Renal pelvis (tissue), 4 donors: Measurements from ENCODE around the gene TAB3. TPM values are rescaled to one million over a fixed set of nuclear protein-coding genes. Genes with fewer than 3 reads are reported as not detected.

Experiments
- DNase-seq: peaks from one replicate; pipeline ENCODE4 v3.0.0-alpha.2; 2013
- polyA plus RNA-seq, 3 donors: library from polyadenylated mRNA; unstranded; fragments of 120-200 nt; gene quantifications; one replicate each; pipeline ENCODE4 v1.2.1, GENCODE V29; 2013; ENCODE audit not compliant: insufficient read length in 3 of 3

Gene TAB3
- polyA plus RNA-seq, 3 donors: 27.8 to 38.6 (median 38.6) TPM

GRCh38 chrX:30893206-30893605 is 4.2 kb upstream of the TAB3 start:
- DNase-seq: no peak

DNA sequence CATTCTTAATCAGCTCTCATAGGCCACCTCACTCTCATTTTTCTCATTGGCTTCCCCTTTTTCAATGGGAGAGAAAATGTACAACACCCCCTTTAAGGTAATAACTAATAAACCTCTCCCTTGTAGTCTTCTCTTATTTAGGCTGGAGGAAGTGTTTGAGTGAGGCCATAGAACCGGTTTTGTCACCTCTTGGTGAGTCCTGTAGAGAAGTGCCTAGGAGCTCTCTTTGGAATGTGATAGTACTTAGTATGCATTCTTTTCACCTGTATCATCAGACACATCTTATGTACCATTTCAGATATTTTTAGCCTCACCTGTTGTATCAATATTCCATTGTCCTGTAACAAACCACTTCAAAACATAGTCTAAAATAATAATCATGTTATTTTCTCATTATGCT is 3.5 kb upstream of the TAB3 start:
- no peak for DNase-seq

DNA sequence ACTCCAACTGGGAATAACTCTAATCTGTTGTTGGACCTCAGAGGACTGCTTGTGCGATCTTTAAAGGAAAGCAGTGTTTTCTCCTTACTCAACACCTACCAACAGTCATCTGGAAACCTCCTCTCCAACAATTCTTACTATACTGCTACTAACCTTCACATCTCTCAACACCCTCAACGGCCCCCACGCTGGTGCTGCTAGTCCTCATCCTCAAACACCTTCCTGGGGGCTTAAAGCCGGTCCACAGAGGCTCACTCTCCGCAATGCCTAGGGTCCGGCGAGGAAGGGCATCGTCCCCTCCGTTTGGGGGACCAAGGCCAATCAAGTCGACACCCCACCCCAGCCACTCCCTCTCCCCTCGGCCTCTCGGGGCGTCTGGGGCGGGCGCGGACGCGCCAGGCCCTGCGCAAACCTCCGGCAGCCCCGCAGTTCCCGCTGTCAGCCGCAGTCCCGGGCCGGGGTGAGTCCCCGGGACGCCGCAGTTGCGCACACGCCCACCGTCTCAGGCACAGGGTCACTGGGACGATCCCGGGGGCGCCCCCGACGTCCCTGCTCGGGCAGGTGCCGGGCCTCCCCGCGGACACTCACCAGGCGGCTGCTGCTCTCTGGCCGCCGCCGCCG is 418 bp downstream of the TAB3 start:
- DNase-seq: no peak

DNA sequence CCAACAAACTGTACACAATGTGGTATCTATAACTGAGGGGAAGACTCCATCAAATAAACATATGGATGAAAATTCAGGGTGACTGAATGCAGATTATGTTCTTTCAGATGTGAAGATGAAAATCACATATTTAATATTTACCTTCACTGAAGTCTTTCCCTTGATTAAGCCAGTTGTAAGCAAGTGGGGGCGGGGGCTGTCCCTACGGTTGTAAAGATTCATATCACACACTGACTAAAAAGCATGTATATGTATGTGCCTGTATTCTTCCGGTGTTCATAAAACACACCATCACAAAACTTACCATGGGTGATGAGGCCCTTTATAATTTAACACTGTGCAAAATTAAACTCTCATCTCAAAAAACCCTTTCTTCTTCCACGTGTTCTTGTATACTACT is 1.3 kb downstream of the TAB3 start:
- no peak for DNase-seq

- DNase-seq: no peak
These were observed 1.8 kb downstream of the TAB3 start for GRCh38 chrX:30887288-30887687.

- no peak for DNase-seq
These were observed 3.9 kb downstream of the TAB3 start for GRCh38 chrX:30885136-30885535.

- DNase-seq: no peak
These were observed 5.9 kb downstream of the TAB3 start for GRCh38 chrX:30883138-30883537.

- no peak for DNase-seq
These were observed 7.3 kb downstream of the TAB3 start for GRCh38 chrX:30881797-30882196.

- DNase-seq: no peak
These were observed 7.7 kb downstream of the TAB3 start for GRCh38 chrX:30881390-30881789.

DNA sequence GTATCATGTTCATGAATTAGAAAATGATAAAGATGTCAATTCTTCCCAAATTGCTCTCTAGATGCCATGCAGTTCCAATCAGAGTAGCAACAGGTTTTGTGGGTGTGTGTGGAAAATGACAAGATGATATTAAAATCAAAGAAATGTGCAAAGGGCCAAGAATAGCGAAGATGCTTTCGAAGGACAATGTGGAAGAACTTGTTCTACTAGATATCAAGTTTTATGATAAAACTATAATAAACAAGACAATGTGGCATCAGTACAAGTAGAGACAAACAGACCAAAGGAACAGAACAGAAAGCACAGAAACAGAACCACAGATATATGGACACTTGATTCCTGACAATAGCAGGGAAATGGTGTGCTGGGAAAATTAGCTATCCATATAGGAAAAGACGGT is 9.0 kb downstream of the TAB3 start:
- DNase-seq: no peak

DNA sequence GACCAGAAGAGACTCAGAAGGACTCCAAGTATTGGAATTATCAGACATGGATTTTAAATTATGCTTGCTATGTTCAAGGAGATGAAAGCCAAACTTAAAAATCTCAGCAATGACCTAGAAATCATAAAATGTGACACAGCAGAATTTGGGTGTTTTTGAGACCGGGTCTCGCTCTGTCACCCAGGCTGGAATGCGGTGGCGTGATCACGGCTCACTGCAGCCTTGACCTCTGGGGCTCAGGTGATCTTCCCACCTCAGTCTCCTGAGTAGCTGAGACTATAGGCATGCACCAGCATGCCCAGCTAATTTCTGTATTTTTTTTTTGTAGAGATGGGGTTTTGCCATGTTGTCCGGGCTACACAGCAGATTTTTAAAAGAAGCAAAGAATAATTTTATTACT is 12.7 kb downstream of the TAB3 start:
- no peak for DNase-seq

DNA sequence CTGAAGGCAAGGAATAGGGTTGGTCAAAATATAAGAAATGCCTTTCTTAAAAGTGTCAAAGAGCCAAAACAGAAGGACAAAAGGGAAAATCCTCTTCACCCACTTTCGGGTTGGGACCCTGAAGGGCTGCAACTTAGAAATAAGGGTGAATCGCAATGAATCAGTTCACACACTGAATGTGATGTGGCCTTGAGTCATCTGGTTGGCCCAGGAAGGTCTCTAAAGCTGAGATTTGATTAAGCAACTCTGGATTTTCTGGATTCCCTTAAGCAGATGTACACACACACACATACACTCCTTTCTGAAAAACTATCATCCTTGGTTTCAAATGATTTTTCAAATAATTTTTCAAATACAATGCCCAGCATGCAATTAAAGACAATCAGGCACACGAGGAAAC is 13.1 kb downstream of the TAB3 start:
- no peak for DNase-seq

DNA sequence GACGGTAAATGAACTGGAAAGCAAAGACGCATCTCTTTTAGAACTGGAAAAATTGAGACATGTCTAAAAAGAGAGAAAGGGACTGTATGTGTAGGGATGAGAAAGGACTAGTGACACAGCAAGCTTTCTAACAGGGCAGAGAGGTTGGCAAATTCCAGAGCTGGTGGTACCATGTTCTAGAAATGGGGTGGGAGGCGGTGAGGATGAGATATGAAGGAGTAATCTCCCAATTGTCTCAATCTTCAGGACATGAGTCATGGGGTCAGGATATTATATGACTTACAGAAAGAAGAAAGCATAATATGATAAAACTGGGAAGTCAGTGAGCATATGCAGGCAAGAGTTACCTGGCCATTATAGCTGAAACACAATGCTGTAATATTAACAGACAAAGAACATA is 14.2 kb downstream of the TAB3 start:
- DNase-seq: no peak

- no peak for DNase-seq
These were observed 18.5 kb downstream of the TAB3 start for GRCh38 chrX:30870572-30870971.

- DNase-seq: no peak
These were observed 23.4 kb downstream of the TAB3 start for GRCh38 chrX:30865612-30866011.

DNA sequence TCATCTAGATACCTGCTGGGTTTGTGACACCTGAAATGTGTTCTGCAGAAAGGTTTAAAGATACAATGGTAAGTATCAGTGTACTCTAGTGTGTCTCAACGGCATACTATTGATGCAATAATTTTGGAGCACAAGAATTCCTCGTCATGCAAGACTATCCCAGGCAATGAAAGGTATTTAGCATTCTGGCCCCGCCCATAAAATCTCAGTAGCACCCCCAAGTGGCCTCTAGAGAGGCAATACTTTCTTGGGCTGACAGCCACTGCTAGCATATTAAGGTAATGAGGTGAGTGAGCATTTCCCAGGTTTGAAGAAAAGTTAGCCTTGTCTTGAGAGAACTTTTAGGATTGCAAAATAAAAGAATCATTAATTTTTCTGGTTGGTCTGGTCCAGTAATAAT is 24.0 kb downstream of the TAB3 start:
- no peak for DNase-seq

- peak; percentile 11 for DNase-seq
These were observed 24.7 kb downstream of the TAB3 start for GRCh38 chrX:30864383-30864785.

DNA sequence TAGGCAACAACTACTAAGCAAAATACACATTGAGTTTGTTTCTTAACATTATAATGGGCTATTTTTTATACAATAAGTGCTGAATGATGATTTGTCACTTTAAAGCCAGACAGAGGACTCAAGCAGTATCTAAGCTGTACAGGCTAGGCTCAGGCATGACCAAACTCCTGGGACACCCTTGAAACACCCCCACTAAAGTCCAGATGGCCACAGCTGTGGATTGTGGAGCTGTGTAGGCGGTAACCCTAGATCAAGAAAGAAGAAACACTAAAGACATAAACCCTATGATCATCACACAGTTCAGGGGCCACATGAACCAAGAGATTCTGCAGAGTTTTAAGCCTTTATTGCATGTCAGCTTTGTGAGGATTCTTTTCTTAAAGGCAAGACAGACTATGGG is 25.1 kb downstream of the TAB3 start:
- peak; percentile 54 for DNase-seq

DNA sequence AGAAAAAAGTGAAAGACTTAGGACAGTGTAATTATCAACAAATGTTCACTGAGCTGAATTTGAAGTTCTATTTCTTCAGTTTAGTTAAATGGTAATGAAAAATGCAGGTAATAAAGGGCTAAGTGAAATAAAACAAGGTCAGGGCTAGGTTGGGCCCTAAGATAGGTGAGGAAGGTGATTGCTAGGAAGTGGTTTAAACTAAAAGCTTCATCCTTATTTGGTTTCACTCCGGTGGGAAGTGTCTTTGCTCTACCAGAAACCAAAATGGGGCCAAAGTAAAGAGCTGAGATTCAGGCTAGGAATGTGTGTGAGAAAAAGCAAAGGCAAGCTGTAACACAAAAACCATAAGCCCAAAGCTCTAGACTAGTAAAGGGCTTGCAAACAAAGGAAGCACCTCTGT is 31.0 kb downstream of the TAB3 start:
- no peak for DNase-seq

DNA sequence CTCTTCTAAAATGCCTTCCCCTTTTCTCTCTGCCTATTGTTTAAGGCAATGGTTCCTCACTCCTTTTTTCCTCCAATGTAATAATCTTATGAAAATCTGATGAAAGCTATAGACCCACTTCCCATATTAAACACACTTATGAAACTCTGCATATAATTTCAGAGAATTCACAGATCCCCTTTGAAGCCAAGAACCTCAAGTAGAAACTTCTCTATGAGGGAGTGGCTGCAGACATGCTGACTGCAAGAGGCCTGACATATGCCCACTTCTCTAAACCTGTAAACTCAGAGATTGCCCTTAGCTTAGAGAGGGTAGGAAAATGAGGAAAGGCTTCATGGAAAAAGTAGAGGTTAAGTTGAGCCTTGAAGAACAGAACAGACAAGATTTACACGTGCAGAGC is 37.6 kb downstream of the TAB3 start:
- no peak for DNase-seq

DNA sequence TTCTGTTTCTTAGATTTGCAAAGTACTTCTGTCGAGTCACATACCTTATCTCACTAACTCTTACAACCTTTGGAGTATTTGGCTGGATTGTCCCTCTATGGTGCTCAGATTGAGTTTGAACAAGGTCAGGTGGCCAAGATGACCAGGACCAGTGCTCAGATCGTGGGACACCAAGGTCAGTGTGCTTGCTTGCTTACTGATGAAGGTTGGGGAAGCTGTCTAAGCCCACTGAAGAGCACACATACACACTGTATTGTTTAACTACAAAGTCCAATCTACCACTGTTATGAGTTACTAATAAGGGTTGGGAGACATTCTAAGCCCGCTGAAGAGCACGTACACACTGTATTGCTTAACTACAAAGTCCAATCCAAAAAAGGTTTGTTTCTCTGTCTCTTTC is 53.7 kb downstream of the TAB3 start:
- no peak for DNase-seq

GRCh38 chrX:30833896-30834295 is 55.2 kb downstream of the TAB3 start:
- no peak for DNase-seq

DNA sequence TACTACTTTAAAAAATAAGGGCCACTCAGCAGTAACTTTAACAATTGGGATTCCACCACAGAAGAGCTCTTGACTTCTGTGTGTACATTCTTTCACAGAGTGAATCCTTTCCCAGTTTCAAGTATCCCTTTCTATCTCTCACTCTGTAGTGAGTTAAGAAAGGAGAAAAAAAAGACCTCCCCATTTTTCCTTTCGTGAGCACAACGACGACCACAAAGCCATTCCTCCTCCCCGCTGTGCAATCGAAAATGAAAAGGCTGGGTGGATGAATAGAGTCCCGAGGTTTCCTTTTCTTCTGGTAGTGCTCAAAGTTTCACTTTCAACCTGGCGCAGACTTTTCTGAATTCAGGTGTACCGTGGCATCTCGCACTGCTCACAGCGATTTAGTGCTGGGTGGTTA is 58.0 kb downstream of the TAB3 start:
- DNase-seq: no peak

DNA sequence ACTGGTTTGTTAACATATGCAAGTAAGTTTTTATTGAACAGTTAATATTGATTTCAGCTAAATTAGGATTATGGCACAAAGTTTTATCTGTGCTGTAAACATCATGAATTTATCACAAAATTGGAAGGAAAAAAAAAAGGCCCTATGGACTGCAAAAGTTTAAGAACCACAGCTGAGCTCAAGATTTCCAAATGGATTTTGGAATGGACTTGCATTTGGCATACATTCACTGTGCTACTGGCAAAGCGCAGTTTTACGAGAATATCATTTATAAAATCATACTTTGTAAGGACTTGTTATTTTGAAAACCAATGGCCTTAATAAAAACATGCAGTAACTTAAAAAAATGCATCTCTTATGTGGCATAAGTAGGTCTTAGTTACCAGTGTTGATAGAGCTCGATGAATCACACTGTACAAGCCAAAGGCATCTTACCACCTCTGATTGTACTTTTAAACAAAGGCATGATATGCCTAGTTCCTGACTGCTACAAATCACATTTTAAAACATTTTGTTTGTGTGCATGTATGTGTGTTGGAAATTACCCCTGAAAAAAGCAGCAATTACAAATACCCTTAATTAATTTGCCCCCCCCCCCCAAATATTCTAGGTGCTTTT is 58.6 kb downstream of the TAB3 start:
- DNase-seq: no peak
